Chondrocyte (in vitro differentiated cells): ENCODE results near the gene CDHR3. TPM values are rescaled to one million over a fixed set of nuclear protein-coding genes. Genes with fewer than 3 reads are reported as not detected.

ENCODE experiments used
- DNase-seq: peaks from one replicate; pipeline ENCODE4 v3.0.0; 2021; ENCODE audit warnings: mixed read lengths, low spot score
- H3K27ac Mint-ChIP-seq: one replicate; pipeline ENCODE4 v1.8.0; 2021; ENCODE audit warnings: mild to moderate bottlenecking, moderate library complexity, mixed read lengths; ENCODE audit not compliant: unreplicated experiment
- H3K27me3 Mint-ChIP-seq: 2 replicates; pipeline ENCODE4 v1.8.0; 2021; ENCODE audit warnings: low read depth, mixed read lengths
- H3K36me3 Mint-ChIP-seq: 2 replicates; pipeline ENCODE4 v1.8.0; 2021; ENCODE audit warnings: low read depth, mixed read lengths
- H3K4me1 Mint-ChIP-seq: 2 replicates; pipeline ENCODE4 v1.8.0; 2021; ENCODE audit warnings: low read depth, mild to moderate bottlenecking, mixed read lengths
- H3K4me3 Mint-ChIP-seq: one replicate; pipeline ENCODE4 v1.8.0; 2021; ENCODE audit warnings: mild to moderate bottlenecking, moderate library complexity, mixed read lengths; ENCODE audit not compliant: unreplicated experiment
- H3K9me3 Mint-ChIP-seq: 2 replicates; pipeline ENCODE4 v1.8.0; 2021; ENCODE audit warnings: low read depth, mixed read lengths
- total RNA-seq: library from RNA; stranded (reverse); gene quantifications from 3 replicates; pipeline ENCODE4 v1.2.1, GENCODE V29; 2021
- TF ChIP-seq, protein P1 (sequence below): fragments of 200-600 bp; sonication (generic); IDR thresholded peaks from 2 replicates; pipeline ENCODE4 v1.5.0; 2021; ENCODE audit warnings: antibody characterized with exemption, mild to moderate bottlenecking, moderate library complexity

Gene CDHR3
- total RNA-seq, 1 donor from 2014 or later = 1.0 TPM

GRCh38 chr7:105992905-105993304, 29.8 kb downstream of the CDHR3 start:
- TF ChIP-seq, protein P1, sequence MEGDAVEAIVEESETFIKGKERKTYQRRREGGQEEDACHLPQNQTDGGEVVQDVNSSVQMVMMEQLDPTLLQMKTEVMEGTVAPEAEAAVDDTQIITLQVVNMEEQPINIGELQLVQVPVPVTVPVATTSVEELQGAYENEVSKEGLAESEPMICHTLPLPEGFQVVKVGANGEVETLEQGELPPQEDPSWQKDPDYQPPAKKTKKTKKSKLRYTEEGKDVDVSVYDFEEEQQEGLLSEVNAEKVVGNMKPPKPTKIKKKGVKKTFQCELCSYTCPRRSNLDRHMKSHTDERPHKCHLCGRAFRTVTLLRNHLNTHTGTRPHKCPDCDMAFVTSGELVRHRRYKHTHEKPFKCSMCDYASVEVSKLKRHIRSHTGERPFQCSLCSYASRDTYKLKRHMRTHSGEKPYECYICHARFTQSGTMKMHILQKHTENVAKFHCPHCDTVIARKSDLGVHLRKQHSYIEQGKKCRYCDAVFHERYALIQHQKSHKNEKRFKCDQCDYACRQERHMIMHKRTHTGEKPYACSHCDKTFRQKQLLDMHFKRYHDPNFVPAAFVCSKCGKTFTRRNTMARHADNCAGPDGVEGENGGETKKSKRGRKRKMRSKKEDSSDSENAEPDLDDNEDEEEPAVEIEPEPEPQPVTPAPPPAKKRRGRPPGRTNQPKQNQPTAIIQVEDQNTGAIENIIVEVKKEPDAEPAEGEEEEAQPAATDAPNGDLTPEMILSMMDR = no peak
- H3K4me1 Mint-ChIP-seq = peaks cover 18% of the 10 kb centered on the region
- DNase-seq = no peak
- peaks cover 30% of the 10 kb centered on the region for H3K27me3 Mint-ChIP-seq
- no peak overlapping the region for H3K27ac Mint-ChIP-seq
- no peak overlapping the region for H3K4me3 Mint-ChIP-seq
- no peaks in the 10 kb centered on the region for H3K9me3 Mint-ChIP-seq
- H3K36me3 Mint-ChIP-seq = no peaks in the 10 kb centered on the region

DNA sequence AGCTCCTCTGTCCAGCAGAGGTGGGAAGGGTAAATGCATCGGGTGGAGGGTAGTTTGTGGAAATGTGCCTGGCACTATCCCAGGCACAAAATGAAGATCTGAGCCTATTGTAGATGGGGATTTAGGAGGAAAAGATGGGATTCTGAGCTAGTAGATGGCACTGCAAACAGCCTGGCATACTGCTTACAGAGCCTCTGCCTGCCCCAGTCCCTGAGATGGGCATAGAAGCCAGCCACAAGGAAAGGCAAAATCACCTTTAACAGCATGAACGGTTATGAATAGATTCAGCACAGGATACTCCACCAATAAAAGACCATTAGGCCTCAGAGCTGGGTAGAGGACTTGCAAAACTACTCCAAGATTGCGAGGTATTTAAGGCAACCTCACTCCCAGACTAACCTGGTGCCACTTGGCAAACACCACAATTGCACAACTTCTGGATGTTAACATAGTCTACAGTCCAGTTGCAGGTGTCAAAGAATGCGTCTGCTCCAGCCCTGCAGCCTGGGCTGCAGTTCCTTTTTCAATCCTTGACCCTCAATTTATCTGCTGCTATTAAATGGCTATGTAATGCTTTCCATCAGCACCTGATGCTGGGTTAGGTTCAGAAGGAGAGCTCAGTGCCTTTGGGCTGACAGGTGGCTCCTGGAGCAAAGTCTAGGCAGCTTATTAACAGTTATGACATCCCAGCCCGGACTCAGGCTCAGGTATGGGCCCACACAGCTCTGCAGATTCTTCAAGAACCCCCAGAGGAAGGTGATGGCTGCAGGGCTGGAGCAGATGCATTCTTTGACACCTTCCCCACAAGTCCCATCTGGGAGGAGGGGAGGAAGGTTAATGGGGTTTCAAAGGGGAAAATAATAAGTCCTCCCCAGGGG, 34.0 kb downstream of the CDHR3 start:
- Mint-ChIP-seq H3K27me3 (peaks cover 39% of the 10 kb centered on the region), H3K27ac (no peak overlapping the region), H3K4me3 (no peak overlapping the region), H3K36me3 (no peaks in the 10 kb centered on the region), H3K4me1 (peaks cover 4% of the 10 kb centered on the region), H3K9me3 (no peaks in the 10 kb centered on the region)
- TF ChIP-seq, protein P1 = no peak
- DNase-seq = no peak

DNA sequence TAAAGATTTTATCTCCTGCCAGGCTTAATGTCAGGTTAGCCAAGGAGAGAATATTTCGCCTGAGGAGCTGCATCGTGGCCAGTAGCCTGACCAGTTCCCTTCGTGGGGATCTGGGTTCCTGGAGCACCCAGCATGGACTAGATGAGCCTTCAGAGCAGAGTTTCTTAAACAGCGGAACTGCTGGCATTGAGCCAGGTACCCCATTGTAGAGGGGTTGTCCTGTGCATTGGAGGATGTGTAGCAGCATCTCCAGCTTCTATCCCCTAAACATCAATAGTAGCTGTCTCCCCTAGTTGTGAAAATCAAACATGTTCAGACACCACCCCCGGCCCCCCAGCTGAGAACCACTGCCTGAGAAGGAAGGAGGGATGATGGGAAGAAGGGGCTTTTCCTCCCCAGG, 36.2 kb downstream of the CDHR3 start:
- H3K36me3 Mint-ChIP-seq = no peaks in the 10 kb centered on the region
- H3K9me3 Mint-ChIP-seq = no peaks in the 10 kb centered on the region
- DNase-seq = no peak
- H3K27ac Mint-ChIP-seq = no peak overlapping the region
- peaks cover 37% of the 10 kb centered on the region for H3K27me3 Mint-ChIP-seq
- peaks cover 4% of the 10 kb centered on the region for H3K4me1 Mint-ChIP-seq
- H3K4me3 Mint-ChIP-seq = no peak overlapping the region
- TF ChIP-seq, protein P1 = no peak

DNA sequence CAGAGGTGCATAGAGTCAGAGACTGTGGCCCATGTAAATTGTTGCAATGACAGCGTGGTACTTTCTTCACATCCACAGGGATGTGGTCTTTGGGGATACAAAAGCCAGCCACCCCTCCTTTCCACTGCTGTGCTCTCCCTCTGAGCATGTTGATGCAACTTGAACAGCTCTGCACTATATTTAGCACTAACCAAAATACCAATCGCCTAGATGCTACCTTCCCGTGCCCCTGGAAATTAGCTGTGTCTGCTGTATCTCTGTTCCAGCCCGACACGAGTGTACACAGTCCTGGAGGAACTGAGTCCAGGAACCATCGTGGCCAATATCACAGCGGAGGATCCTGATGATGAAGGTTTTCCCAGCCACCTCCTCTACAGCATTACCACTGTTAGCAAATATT, 38.1 kb downstream of the CDHR3 start:
- peaks cover 4% of the 10 kb centered on the region for H3K4me1 Mint-ChIP-seq
- no peak overlapping the region for H3K27ac Mint-ChIP-seq
- H3K9me3 Mint-ChIP-seq = peaks cover 5% of the 10 kb centered on the region
- H3K36me3 Mint-ChIP-seq = peaks cover 2% of the 10 kb centered on the region
- TF ChIP-seq, protein P1 = no peak
- no peak for DNase-seq
- H3K4me3 Mint-ChIP-seq = no peak overlapping the region
- peaks cover 34% of the 10 kb centered on the region for H3K27me3 Mint-ChIP-seq

DNA sequence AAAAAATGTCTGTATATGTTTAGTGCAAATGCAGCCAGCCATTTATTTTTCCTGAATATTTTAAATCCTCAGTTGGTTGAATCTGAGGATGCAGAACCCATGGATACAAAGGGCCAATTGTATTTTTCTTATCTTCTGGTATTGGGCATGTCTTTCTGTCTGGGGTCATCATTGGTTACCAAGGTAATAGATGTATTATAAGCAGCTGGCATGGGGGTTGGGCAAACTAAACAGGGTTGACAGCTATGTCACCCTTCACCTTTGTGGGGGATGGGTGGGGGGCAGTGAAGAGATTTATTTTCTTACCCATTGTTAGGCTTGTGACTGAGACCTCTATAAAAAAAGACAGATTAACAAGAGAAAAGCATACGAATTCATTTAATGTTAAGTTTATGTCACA, 38.8 kb downstream of the CDHR3 start:
- H3K4me1 Mint-ChIP-seq = peaks cover 4% of the 10 kb centered on the region

More for the DNA sequence above, 38.8 kb downstream of the CDHR3 start:
- peaks cover 6% of the 10 kb centered on the region for H3K9me3 Mint-ChIP-seq
- peaks cover 3% of the 10 kb centered on the region for H3K36me3 Mint-ChIP-seq
- DNase-seq = no peak
- TF ChIP-seq, protein P1 = no peak
- no peak overlapping the region for H3K4me3 Mint-ChIP-seq
- H3K27ac Mint-ChIP-seq = no peak overlapping the region
- H3K27me3 Mint-ChIP-seq = peaks cover 31% of the 10 kb centered on the region
